SK-N-SH treated with all-trans-retinoic acid at 6 μM for 48 hours (cell line): Measurements from ENCODE around the gene NUDCD2.

ENCODE experiments used
- ARNTL ChIP-seq: fragments of 450-650 bp; formaldehyde crosslinking; IDR thresholded peaks from 2 replicates; pipeline ENCODE4 v1.5.0; 2020; ENCODE audit warnings: low read depth, mild to moderate bottlenecking, moderate library complexity, borderline replicate concordance
- ESRRG ChIP-seq: fragments of 250-450 bp; sonication (Bioruptor Pico); IDR thresholded peaks from 2 replicates; pipeline ENCODE4 v1.6.1; 2021; ENCODE audit warnings: mild to moderate bottlenecking
- RARB ChIP-seq: fragments of 250-450 bp; sonication (Bioruptor Pico); IDR thresholded peaks from 2 replicates; pipeline ENCODE4 v1.8.0; 2021; ENCODE audit warnings: mild to moderate bottlenecking, moderate library complexity
- ZNF70 ChIP-seq: fragments of 450-650 bp; formaldehyde crosslinking; IDR thresholded peaks from 2 replicates; pipeline ENCODE4 v1.5.0; 2020; ENCODE audit warnings: mild to moderate bottlenecking, moderate library complexity

DNA sequence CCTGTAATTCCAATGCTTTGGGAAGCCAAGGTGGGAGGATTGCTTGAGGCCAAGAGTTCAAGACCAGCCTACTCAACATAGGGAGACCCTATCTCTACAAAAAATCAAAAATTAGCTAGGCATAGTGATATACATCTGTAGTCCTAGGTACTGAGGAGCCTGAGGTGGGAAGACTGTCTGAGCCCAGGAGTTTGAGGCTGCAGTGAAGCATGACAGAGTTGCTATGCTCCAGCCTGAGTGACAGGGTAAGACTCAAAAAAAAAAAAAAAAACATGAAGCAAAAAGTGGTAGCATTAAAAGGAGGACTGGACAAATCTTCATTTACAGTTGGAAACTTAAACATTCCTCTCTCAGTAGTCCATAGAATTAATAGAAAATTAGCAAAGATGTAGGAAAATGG, 12.7 kb downstream of the NUDCD2 start:
- TF ChIP-seq ARNTL (no peak), ZNF70 (CRISPR knock-in tag) (no peak), ESRRG (CRISPR knock-in tag) (no peak), RARB (no peak)
